SK-N-SH treated with all-trans-retinoic acid at 6 μM for 48 hours (cell line): Measurements from ENCODE around the gene CALN1.

Experiments used
- ATAC-seq: fragments of 200-7000 bp; cut with Tn5 transposase; 3 replicates; pipeline ENCODE4 v1.9.1; 2020; ENCODE audit warnings: mild to moderate bottlenecking, moderate library complexity
- BACH2 ChIP-seq: fragments of 250-450 bp; sonication (Bioruptor Pico); IDR thresholded peaks from 2 replicates; pipeline ENCODE4 v1.9.0; 2021; ENCODE audit warnings: mild to moderate bottlenecking, borderline replicate concordance
- CSDC2 ChIP-seq: fragments of 250-450 bp; sonication (Bioruptor Pico); IDR thresholded peaks from 2 replicates; pipeline ENCODE4 v1.5.0; 2020; ENCODE audit warnings: mild to moderate bottlenecking, moderate library complexity
- ISL1 ChIP-seq: fragments of 250-450 bp; sonication (Bioruptor Pico); IDR thresholded peaks from 2 replicates; pipeline ENCODE4 v2.1.2; 2022; ENCODE audit warnings: mild to moderate bottlenecking, moderate library complexity
- OSR1 ChIP-seq: fragments of 250-450 bp; sonication (Bioruptor Pico); IDR thresholded peaks from 2 replicates; pipeline ENCODE4 v1.8.0; 2022; ENCODE audit warnings: moderate library complexity, mild to moderate bottlenecking, inconsistent platforms
- PATZ1 ChIP-seq: fragments of 250-450 bp; sonication (Bioruptor Pico); IDR thresholded peaks from 2 replicates; pipeline ENCODE4 v1.8.0; 2020; ENCODE audit warnings: mild to moderate bottlenecking, moderate library complexity, borderline replicate concordance
- PPARA ChIP-seq: fragments of 250-450 bp; sonication (Bioruptor Pico); IDR thresholded peaks from 2 replicates; pipeline ENCODE4 v1.5.0; 2020; ENCODE audit warnings: mild to moderate bottlenecking, borderline replicate concordance
- RARB ChIP-seq: fragments of 250-450 bp; sonication (Bioruptor Pico); IDR thresholded peaks from 2 replicates; pipeline ENCODE4 v1.8.0; 2021; ENCODE audit warnings: mild to moderate bottlenecking, moderate library complexity
- SNAI2 ChIP-seq: fragments of 250-450 bp; sonication (Bioruptor Pico); IDR thresholded peaks from 2 replicates; pipeline ENCODE4 v1.5.0; 2020; ENCODE audit warnings: mild to moderate bottlenecking, moderate library complexity
- TCF4 ChIP-seq: fragments of 250-450 bp; sonication (Bioruptor Pico); IDR thresholded peaks from 2 replicates; pipeline ENCODE4 v1.8.0; 2021; ENCODE audit warnings: mild to moderate bottlenecking, moderate library complexity, borderline replicate concordance
- TOX ChIP-seq: fragments of 250-450 bp; sonication (Bioruptor Pico); IDR thresholded peaks from 2 replicates; pipeline ENCODE4 v1.8.0; 2021; ENCODE audit warnings: mild to moderate bottlenecking, moderate library complexity, borderline replicate concordance
- ZC3H10 ChIP-seq: fragments of 250-450 bp; sonication (Bioruptor Pico); IDR thresholded peaks from 2 replicates; pipeline ENCODE4 v1.5.1; 2021; ENCODE audit warnings: mild to moderate bottlenecking, moderate library complexity
- ZFP3 ChIP-seq: fragments of 250-450 bp; sonication (Bioruptor Pico); IDR thresholded peaks from 2 replicates; pipeline ENCODE4 v1.5.0; 2020; ENCODE audit warnings: mild to moderate bottlenecking, moderate library complexity
- ZFP30 ChIP-seq: fragments of 450-650 bp; formaldehyde crosslinking; IDR thresholded peaks from 2 replicates; pipeline ENCODE4 v1.5.0; 2022; ENCODE audit warnings: mild to moderate bottlenecking, moderate library complexity
- ZNF565 ChIP-seq: fragments of 450-650 bp; formaldehyde crosslinking; conservative IDR thresholded peaks from 2 replicates; pipeline ENCODE4 v1.5.0; 2020; ENCODE audit warnings: low read depth, mild to moderate bottlenecking, moderate library complexity
- ZNF70 ChIP-seq: fragments of 450-650 bp; formaldehyde crosslinking; IDR thresholded peaks from 2 replicates; pipeline ENCODE4 v1.5.0; 2020; ENCODE audit warnings: mild to moderate bottlenecking, moderate library complexity
- ZNF8 ChIP-seq: fragments of 450-650 bp; formaldehyde crosslinking; IDR thresholded peaks from 2 replicates; pipeline ENCODE4 v1.5.0; 2020; ENCODE audit warnings: mild to moderate bottlenecking, moderate library complexity
- TF ChIP-seq, protein P1 (sequence below): fragments of 250-450 bp; sonication (Bioruptor Pico); IDR thresholded peaks from 2 replicates; pipeline ENCODE4 v1.5.1; 2020; ENCODE audit warnings: low read depth, mild to moderate bottlenecking, moderate library complexity
- TF ChIP-seq, protein P2 (sequence below): fragments of 250-450 bp; sonication (Bioruptor Pico); IDR thresholded peaks from 2 replicates; pipeline ENCODE4 v1.5.1; 2021; ENCODE audit warnings: mild to moderate bottlenecking, moderate library complexity
- TF ChIP-seq, protein P3 (sequence below): fragments of 250-450 bp; sonication (Bioruptor Pico); IDR thresholded peaks from 2 replicates; pipeline ENCODE4 v1.5.0; 2020; ENCODE audit warnings: mild to moderate bottlenecking, moderate library complexity

Gene CALN1

DNA sequence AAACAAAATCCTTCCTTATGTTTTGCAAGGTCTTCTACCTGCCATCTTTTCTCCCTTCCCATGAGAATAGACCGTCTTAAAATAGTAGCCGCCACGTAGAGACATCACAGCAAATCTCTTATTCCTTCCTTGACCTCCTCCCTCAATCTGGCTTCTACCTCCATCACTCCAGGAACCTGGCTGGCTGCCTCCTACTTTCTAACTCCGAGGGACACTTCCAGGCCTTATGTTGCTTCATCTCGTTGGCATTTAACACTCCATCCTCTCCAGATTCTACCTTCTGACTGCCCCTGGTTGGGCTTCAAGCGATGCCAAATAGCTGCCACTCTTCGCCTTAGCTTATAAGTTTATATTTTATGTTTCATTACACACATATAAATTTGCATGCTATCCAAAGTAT, 26.4 kb upstream of the CALN1 start:
- ATAC-seq = no peak
- no peak for TF ChIP-seq ISL1 (CRISPR knock-in tag)
- TF ChIP-seq SNAI2 = no peak
- no peak for TF ChIP-seq BACH2 (CRISPR knock-in tag)
- TF ChIP-seq ZFP30 = no peak
- no peak for TF ChIP-seq ZNF565 (CRISPR knock-in tag)
- no peak for TF ChIP-seq PATZ1 (CRISPR knock-in tag)
- no peak for TF ChIP-seq ZNF70
- no peak for TF ChIP-seq OSR1
- TF ChIP-seq ZFP3 = no peak
- no peak for TF ChIP-seq TCF4
- TF ChIP-seq, protein P1, sequence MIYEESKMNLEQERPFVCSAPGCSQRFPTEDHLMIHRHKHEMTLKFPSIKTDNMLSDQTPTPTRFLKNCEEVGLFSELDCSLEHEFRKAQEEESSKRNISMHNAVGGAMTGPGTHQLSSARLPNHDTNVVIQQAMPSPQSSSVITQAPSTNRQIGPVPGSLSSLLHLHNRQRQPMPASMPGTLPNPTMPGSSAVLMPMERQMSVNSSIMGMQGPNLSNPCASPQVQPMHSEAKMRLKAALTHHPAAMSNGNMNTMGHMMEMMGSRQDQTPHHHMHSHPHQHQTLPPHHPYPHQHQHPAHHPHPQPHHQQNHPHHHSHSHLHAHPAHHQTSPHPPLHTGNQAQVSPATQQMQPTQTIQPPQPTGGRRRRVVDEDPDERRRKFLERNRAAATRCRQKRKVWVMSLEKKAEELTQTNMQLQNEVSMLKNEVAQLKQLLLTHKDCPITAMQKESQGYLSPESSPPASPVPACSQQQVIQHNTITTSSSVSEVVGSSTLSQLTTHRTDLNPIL = no peak
- TF ChIP-seq, protein P2, sequence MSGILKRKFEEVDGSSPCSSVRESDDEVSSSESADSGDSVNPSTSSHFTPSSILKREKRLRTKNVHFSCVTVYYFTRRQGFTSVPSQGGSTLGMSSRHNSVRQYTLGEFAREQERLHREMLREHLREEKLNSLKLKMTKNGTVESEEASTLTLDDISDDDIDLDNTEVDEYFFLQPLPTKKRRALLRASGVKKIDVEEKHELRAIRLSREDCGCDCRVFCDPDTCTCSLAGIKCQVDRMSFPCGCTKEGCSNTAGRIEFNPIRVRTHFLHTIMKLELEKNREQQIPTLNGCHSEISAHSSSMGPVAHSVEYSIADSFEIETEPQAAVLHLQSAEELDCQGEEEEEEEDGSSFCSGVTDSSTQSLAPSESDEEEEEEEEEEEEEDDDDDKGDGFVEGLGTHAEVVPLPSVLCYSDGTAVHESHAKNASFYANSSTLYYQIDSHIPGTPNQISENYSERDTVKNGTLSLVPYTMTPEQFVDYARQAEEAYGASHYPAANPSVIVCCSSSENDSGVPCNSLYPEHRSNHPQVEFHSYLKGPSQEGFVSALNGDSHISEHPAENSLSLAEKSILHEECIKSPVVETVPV (CRISPR knock-in tag) = no peak
- TF ChIP-seq RARB = no peak

GRCh38 chr7:72437610-72438009, 25.5 kb upstream of the CALN1 start:
- no peak for ATAC-seq
- TF ChIP-seq, protein P2 (CRISPR knock-in tag) = no peak
- no peak for TF ChIP-seq ZNF565 (CRISPR knock-in tag)
- no peak for TF ChIP-seq ZC3H10 (CRISPR knock-in tag)
- TF ChIP-seq SNAI2 = no peak
- TF ChIP-seq TOX (CRISPR knock-in tag) = no peak
- no peak for TF ChIP-seq PPARA
- TF ChIP-seq RARB = no peak
- TF ChIP-seq, protein P3, sequence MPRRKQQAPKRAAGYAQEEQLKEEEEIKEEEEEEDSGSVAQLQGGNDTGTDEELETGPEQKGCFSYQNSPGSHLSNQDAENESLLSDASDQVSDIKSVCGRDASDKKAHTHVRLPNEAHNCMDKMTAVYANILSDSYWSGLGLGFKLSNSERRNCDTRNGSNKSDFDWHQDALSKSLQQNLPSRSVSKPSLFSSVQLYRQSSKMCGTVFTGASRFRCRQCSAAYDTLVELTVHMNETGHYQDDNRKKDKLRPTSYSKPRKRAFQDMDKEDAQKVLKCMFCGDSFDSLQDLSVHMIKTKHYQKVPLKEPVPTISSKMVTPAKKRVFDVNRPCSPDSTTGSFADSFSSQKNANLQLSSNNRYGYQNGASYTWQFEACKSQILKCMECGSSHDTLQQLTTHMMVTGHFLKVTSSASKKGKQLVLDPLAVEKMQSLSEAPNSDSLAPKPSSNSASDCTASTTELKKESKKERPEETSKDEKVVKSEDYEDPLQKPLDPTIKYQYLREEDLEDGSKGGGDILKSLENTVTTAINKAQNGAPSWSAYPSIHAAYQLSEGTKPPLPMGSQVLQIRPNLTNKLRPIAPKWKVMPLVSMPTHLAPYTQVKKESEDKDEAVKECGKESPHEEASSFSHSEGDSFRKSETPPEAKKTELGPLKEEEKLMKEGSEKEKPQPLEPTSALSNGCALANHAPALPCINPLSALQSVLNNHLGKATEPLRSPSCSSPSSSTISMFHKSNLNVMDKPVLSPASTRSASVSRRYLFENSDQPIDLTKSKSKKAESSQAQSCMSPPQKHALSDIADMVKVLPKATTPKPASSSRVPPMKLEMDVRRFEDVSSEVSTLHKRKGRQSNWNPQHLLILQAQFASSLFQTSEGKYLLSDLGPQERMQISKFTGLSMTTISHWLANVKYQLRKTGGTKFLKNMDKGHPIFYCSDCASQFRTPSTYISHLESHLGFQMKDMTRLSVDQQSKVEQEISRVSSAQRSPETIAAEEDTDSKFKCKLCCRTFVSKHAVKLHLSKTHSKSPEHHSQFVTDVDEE = no peak
- no peak for TF ChIP-seq TCF4
- TF ChIP-seq CSDC2 (CRISPR knock-in tag) = no peak
- no peak for TF ChIP-seq ZNF8 (CRISPR knock-in tag)
- TF ChIP-seq ZFP30 = no peak
- TF ChIP-seq, all 23 proteins: peak for 0

GRCh38 chr7:72437061-72437585, 25.0 kb upstream of the CALN1 start:
- ATAC-seq = no peak
- TF ChIP-seq RARB (no peak), SNAI2 (no peak), ZFP3 (no peak), ZNF565 (CRISPR knock-in tag) (no peak), ZNF8 (CRISPR knock-in tag) (no peak), PATZ1 (CRISPR knock-in tag) (no peak), CSDC2 (CRISPR knock-in tag) (no peak), ZFP30 (no peak), ISL1 (CRISPR knock-in tag) (no peak), TOX (CRISPR knock-in tag) (no peak), PPARA (no peak), BACH2 (CRISPR knock-in tag) (no peak)
- TF ChIP-seq, protein P2 (CRISPR knock-in tag) = no peak
- TF ChIP-seq, protein P3 = no peak
